Measurements from ENCODE around the gene OOSP2.
"Not testable (repeated sequence)": the region's sequence is repeated elsewhere in the genome, so short reads cannot be mapped to it uniquely, and the experiment has no call there.

Gene OOSP2, protein sequence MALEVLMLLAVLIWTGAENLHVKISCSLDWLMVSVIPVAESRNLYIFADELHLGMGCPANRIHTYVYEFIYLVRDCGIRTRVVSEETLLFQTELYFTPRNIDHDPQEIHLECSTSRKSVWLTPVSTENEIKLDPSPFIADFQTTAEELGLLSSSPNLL

DNA sequence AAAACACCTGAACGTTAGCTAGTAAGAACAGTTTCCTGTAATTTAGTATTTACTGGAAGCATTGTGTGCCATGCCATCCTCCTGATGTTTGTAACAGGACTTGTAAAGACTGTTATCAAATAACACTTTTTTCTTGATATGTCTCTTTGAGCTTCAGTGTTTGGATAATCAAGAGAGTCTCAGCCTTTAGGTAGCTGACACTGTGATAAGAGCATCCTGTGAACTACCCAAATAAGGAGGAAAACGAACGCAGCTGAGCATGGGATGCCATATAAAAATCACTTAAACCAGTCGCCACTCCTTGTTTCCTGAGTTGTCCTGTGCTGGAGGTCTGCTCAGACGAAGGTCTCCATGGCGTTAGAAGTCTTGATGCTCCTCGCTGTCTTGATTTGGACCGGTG, at the start of gene OOSP2:
TSS of gene OOSP2 (plus strand) at position 301 of the 400 bp plus-strand sequence. CDS start at position 352, 51 bp downstream.
- no peak for DNase-seq (ENCODE audit: low spot score)

DNA sequence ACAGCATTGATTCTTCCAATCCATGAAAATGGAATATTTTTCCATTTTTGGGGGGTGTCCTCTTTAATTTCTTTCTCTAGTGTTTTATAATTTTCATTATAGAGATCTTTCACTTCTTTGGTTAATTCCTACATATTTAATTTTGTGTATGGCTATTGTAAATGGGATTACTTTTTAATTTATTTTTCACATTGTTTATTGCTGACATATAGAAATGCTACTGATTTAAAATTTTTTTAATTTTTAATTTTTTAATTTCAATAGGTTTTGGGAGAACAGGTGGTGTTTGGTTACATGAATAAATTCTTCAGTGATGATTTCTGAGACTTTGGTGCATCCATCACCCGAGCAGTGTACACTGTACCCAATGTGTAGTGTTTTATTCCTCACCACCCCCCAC, 49.8 kb upstream of the OOSP2 start:
- DNase-seq (ENCODE audit: low spot score) = no peak

DNA sequence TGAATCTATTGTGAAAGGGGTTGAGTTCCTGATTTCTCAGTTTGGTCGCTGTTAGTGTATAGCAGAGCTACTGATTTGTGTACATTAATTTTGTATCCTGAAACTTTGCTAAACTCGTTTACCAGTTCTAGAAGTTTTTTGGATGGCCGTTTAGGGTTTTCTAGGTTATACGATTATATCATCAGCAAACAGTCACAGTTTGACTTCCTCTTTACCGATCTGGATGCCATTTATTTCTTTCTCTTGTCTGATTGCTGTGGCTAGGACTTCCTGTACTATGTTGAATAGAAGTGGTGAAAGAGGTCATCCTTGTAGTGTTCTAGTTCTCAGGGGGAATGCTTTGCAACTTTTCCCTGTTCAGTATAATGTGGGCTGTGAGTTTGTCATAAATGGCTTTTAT, 47.8 kb upstream of the OOSP2 start:
- DNase-seq (ENCODE audit: low spot score) = no peak

DNA sequence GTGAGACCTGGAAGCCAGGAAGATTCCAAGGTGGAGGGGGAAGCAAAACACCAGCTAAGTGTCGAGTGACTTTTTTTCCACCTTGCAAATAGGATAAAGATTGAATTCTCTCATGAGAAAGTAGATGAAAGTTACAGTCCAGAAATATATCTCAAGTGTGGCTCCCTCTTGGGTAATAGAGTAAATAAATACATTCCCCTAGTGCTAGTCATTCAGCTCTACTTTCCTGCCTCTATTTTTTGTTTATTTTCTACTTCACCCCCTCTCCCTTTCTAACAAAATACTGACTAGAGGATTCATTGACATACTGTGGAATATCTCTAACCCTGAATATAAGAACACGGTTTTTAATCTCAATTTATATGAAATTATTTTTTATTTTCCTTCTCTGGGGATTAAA, 42.4 kb upstream of the OOSP2 start:
- no peak for DNase-seq (ENCODE audit: low spot score)

DNA sequence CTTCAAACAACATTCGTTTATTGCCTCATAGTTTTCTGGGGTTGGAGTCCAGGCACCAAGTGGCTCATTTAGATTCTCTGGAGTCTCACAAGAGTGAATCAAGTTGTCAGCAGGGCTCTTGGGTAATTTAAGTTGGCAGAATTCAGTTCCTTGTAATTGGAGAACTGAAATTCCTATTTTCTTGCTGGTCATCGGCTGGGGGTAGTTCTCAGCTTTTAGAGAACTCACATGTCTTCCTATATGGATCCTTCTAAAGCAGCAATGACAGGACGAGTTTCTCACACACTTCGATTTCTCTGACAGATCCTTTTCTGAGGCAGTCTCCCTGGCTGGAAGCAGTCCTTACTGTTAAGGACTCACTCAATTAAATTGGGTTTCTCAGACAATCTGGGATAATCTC, 40.5 kb upstream of the OOSP2 start:
- DNase-seq (ENCODE audit: low spot score) = no peak

DNA sequence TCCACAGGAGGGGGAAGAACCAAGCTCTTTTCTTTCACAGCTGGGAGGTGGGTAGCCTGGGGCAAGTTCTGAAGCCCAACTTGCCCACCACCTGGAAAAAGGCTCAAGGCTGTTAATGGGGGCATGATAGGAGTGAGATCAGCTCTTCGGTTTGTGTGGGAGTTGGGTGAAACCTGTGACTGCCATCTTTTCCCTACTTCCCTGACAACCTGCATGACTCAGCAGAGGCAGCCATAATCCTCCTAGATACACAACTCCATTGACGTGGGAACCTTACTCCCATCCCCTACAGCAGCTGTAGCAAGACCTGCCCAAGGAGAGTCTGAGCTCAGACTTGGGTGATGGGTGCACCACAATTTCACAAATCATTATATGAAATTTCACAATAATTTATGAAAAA, 36.5 kb upstream of the OOSP2 start:
- no peak for DNase-seq (ENCODE audit: low spot score)

DNA sequence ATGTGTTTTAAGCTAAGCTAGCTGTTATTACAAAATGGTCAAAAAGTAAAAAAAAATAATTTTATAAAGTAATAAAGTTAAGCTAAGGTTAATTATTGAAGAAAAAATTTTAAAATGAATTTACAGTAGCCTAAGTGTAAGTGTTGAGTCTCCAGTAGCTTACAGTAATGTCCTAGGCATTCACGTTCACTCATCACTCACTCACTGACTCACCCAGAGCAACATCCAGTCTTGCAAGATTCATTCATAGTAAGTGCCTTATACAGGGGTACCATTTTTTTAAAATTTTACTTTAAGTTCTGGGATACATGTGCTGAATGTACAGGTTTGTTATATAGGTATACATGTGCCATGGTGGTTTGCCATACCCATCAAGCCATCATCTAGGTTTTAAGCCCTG, 34.8 kb upstream of the OOSP2 start:
- DNase-seq (ENCODE audit: low spot score) = no peak

DNA sequence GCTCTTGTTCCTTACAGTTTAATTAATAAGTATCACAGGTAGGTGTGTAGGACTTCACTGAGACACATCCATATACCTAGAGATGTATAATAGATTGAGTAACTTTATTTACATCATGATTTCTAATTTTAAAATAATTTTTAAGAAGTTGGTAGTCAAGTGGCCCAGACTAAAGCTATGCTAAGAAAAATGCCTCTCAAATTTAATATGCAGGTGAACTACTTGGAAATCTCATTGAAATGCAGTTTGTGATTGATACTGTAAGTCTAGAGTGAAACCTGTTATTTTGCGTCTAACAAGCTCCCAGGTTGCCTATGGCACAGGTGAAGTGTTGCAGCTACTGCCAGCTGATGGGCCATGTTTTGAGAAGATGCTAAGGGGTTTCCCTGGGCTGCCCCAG, 23.3 kb upstream of the OOSP2 start, which contains the start of gene OOSP4B:
TSS of gene OOSP4B (plus strand) at position 301 of the 400 bp plus-strand sequence.
- no peak for DNase-seq (ENCODE audit: low spot score)

DNA sequence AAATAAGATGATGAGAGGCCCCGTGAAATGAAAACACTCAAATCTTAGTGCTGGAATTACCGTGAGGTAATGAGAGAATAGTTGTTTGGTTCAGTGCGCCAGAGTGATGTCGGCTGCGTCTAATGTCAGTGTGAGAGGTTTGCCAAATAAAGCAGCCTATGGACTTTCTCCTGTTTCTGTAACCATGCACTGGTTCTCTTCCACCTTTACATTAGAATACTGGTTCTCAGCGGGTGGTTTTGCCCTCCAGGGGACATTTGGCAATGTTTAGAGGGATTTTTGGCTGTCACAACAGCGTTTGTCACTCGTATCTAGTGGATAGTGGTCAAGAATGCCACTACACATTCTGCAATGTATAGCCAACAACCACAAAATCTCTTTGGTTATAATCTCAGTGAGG, 22.2 kb upstream of the OOSP2 start:
- DNase-seq (ENCODE audit: low spot score) = no peak

DNA sequence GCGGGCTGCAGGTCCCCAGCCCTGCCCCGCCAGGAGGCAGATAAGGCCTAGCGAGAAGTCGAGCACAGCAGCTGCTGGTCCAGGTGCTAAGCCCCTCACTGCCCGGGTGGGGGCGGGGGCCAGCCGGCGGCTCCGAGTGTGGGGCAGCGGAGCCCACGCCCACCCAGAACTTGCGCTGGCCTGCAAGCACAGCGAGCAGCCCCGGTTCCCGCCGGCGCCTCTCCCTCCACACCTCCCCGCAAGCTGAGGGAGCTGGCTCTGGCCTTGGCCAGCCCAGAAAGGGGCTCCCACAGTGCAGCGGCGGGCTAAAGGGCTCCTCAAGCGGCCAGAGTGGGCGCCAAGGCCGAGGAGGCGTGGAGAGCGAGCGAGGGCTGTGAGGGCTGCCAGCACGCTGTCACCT, 19.8 kb upstream of the OOSP2 start:
- DNase-seq (ENCODE audit: low spot score) = not testable (repeated sequence)

DNA sequence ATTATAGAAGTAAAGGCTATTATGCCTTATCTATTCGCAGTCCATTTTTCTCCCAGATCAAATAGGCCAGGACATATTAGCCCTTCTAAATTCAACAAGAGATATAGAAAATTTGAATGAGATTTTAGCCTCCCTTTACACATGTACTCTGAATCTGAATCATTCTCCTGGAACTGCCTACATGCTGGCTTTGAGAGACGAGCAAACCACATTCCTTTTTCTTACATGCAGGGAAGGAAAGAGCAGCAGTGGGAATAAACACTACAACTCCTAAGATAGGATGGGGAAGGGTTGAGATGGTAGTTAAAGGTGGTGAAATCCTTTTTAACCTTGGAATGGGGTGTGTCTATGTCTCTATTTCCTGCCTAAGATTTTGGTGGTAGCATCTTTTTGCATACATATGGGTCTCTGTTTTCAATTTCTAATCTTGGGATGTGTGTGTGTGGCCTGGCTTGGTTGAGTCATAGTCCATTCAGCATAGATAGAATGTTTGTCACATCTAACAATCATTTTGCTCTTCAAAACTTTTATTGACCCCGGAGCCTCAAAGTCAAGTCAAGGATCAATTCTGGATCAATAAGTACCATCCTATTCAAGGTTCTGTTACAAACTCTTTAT, 11.1 kb upstream of the OOSP2 start:
- DNase-seq (ENCODE audit: low spot score) = no peak

DNA sequence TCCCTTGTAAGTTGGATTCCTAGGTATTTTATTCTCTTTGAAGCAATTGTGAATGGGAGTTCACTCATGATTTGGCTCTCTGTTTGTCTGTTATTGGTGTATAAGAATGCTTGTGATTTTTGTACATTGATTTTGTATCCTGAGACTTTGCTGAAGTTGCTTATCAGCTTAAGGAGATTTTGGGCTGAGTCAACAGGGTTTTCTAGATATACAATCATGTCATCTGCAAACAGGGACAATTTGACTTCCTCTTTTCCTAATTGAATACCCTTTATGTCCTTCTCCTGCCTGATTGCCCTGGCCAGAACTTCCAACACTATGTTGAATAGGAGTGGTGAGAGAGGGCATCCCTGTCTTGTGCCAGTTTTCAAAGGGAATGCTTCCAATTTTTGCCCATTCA, 10.2 kb downstream of the OOSP2 start:
- DNase-seq (ENCODE audit: low spot score) = not testable (repeated sequence)

DNA sequence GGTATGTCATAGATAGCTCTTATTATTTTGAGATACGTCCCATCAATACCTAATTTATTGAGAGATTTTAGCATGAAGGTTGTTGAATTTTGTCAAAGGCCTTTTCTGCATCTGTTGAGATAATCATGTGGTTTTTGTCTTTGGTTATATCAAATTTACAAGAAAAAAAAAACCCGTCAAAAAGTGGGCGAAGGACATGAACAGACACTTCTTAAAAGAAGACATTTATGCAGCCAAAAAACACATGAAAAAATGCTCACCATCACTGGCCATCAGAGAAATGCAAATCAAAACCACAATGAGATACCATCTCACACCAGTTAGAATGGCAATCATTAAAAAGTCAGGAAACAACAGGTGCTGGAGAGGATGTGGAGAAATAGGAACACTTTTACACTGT, 10.6 kb downstream of the OOSP2 start:
- not testable (repeated sequence) for DNase-seq (ENCODE audit: low spot score)

DNA sequence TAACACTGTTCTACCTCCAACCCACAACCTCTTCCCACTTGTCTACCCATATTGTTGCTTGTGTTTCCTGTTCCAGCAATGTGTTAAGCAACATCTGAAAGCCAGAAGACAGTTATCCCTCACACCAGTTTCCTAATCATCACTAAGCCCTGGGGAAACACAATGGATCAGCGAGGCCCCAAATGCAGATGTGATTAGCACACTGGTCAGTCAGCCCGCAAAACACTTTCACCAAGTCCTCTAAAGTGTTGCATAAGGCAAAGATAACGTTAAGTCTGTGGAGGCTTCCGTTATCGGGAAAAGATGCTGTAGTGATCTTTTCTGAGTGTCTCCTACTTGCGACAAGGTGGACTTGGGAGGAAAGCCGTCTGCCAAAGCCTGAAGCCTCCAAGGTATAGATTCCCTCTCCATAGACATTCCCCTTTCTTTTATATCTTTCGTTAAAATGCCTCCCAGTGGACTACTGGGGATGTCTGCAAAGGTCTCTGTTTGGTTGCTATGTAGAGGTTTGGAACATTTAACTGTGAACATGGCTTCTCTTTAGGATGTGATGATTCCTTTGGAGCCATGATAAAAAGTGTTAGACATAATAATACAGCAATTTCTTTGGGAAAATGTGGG, 16.2 kb downstream of the OOSP2 start, which contains the start of gene MS4A3:
TSS of gene MS4A3 (plus strand) at position 317 of the 621 bp plus-strand sequence. CDS start 4,496 bp downstream, outside the sequence.
- no peak for DNase-seq (ENCODE audit: low spot score)

DNA sequence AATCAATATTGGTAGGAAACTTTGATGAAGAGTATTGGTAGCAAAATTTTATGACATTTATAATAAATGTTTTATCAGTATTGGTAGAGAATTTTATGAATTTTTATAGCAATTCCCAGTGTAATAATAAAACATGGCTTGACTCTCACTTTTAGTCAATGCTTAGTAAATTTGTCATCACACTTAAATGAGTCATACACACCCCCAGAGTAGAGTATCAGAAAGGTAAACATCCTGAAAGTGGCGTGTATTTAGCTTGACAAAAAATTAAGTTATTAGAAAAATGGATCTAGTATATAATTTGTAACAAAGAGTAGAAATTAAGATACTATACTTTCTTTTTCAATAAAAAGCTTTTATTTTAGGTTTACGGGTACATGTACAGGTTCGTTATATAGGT, 18.8 kb downstream of the OOSP2 start:
- DNase-seq (ENCODE audit: low spot score) = no peak

DNA sequence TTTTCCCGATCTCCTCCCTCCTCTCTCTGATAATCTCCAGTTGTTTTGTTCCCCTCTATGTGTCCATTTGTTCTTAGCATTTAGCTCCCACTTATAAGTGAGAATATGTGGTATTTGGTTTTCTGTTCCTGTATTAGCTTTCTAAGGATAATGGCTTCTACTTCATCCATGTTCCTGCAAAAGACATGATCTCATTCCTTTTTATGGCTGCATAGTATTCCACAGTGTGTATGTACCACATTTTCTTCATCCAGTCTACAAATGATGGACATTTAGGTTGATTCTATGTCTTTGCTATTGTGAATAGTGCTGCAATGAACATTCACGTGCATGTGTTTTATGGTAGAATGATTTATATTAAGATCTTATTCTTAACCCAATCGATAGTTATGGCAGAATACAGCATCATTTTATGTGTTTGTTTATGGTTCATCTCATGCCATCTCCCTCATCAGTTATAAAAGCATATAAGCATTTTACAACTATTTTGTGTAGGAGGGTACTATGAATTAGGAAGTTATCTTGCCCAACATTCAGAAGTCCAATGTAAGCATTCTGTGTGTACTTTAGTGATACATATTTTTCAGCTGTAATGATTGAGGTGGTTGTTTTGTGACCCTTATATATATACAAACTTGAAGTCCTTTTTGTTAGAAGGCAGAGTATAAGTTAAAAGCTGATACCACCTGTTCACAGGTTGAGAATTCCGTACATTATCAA, 19.5 kb downstream of the OOSP2 start:
- DNase-seq (ENCODE audit: low spot score) = no peak

DNA sequence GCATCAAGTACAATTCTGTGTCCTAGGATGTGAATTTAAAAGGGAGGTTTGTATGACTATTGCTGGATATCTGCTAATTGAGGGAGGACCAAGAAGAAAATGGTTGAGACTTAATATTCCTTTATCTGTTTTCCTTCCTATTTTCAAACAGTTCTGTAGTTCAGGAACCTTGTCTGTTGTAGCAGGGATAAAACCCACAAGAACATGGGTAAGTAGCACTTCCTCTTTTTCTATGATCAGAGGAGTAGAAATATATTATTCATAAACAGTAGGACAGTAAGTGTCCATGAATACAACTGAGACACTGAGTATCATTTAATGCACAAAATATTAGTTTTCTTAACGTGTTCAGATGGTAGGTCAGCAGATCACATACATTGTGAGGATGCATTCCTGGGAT, 23.9 kb downstream of the OOSP2 start:
- DNase-seq (ENCODE audit: low spot score) = no peak

DNA sequence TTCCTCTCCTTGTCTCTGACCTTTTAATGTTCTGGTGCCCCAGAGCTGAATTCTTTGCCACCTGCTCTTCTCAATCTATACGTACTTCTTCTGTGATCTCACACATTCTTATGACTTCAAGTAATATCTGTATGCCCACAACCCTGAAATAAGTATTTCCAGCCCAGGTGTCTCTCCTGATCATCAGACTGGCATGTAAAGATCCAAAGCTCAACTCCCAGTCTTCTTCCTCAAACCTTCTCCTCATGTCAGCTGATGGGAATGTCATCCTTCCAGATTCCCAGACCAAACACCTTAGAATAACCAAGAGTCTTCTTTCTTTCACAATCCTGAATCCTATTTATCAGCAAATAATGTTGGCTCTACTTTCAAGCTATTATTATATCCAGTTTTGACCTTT, 25.6 kb downstream of the OOSP2 start:
- no peak for DNase-seq (ENCODE audit: low spot score)

DNA sequence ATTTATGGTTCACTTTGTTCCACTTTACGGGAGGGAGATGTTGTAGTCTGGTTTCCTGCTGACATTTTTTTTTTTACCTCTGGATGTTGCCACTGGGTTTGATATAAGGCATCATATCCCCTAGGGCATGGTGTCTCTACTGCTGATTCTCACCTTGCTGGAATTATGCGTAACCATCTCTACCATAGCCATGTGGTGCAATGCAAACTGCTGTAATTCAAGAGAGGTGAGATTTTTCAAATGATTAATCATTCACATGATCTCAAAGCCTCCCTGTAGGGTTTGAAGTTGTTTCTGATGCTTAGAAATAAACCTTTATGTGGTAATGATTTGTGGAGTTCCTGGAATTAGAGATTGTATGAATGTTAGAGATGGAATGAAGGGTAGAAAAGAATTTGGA, 29.2 kb downstream of the OOSP2 start:
- DNase-seq (ENCODE audit: low spot score) = no peak

DNA sequence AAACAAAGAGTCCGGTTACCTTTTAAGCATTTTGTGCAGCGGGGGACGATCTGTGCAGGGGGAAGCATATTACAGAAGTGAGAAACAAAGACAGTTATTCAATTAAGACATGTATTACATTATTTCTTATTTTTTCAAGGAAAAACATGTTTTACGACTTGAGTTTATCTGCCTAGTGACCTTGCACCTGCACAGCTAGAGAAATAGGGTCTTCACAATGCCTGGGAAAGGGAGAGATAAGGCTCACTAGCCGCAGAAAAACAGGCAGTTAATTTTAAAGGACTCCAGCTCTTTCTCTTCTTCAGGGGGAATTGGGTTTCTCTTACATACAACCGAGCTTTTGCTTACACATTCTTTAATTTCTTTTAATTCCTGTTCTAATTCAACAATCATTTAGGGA, 31.4 kb downstream of the OOSP2 start:
- not testable (repeated sequence) for DNase-seq (ENCODE audit: low spot score)

DNA sequence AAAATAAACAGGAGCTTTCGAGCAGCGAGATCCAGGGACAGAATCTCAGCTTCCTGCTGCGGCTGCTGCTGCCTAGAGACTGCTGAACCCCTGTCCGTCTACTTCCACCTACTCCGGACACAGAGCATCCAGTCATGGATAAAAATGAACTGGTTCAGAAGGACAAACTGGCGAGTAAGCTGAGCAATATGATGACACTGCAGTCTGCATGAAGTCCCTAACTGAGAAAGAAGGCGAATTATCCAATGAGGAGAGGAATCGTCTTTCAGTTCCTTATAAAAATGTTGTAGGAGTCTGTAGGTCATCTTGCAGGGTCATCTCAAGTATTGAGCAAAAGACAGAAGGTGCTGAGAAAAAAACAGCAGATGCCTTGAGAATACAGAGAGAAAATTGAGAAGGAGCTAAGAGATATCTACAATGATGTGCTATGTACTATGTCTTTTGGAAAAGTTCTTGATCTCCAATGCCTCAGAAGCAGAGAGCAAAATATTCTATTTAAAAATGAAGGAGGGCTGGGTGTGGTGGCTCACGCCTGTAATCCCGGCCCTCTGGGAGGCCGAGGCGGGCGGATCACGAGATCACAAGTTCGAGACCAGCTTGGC, 37.1 kb downstream of the OOSP2 start:
- no peak for DNase-seq (ENCODE audit: low spot score)

DNA sequence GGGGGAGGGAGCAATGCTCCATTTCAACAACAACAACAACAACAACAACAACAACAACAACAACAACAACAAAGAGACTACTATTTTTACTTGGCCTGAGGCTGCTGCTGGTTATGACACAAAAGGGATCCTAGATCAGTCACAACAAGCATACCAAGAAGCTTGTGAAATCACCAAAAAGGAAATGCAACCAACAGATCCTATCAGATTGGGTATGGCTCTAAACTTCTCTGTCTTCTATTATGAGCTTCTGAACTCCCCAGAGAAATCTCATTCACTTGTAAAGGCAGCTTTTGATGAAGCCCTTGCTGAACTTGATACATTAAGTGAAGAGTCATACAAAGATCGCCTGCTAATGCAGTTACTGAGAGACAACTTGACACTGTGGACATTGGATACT, 37.8 kb downstream of the OOSP2 start:
- DNase-seq (ENCODE audit: low spot score) = no peak

DNA sequence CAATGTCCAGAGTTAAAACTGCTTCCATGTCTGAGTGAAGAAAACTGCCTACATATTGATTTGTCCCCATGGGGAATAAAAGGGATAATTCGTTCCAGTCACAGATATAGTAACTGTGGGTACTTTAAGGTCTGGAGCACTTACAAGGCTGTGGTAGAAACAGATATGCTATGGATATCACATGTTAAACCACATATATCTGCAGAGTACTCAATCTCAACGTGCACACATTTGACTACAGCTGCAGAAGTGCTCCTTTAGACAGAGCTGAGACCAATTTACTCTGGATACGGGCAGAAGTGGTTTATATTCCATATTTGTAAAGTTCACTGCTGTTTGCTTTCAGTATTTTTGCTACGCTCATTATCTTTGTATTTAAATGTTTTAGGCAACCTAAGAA, 38.5 kb downstream of the OOSP2 start:
- DNase-seq (ENCODE audit: low spot score) = no peak
